Left ventricle myocardium superior (tissue), 1 donor: Measurements from ENCODE around the gene CFAP70. TPM values are rescaled to one million over a fixed set of nuclear protein-coding genes. Genes with fewer than 3 reads are reported as not detected.

Experiments
- ATAC-seq: fragments of 200-7000 bp; cut with Tn5 transposase; one replicate; pipeline ENCODE4 v1.9.1; 2020; ENCODE audit warnings: mild to moderate bottlenecking, moderate library complexity
- DNase-seq: peaks from one replicate; pipeline ENCODE4 v3.0.0-alpha.2; 2020
- intact Hi-C: fragments of 100-400 bp; cut with micrococcal nuclease; formaldehyde crosslinking; loops from one replicate; pipeline ENCODE4 v1.11.0; 2022
- total RNA-seq: library from RNA; stranded (reverse); fragmentation: NEBNext Ultra II Directional; extraction: Animal tissue kit (Norgen Biotek cat#: 25700); gene quantifications from one replicate; pipeline ENCODE4 v1.2.1, GENCODE V29; 2021
- donor health status: DM: no; HTN: yes; CAD: no; lungs with severe emphysema.

CFAP70 gene
- total RNA-seq, 1 donor from 2014 or later = 1.7 TPM

DNA sequence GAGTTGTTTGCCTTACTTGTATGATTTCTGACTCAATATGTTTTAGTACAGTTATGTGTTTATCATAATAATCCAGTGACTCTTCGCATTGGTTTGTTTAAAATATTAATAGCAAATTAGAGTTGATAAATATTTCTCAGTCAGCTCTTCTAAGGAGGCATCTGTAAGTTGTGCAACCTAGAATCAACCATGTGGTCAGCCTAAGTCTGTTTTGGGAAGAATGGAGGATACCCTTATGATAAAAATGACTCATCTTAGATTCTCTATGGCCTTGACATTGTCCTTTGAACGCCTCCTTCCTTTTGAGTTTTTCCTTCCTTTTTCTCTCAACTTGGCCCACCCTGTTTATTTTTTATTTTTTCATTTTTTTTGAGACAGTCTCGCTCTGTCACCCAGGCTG, 130.4 kb downstream of the CFAP70 start:
- ATAC-seq = no peak
- DNase-seq = no peak
- intact Hi-C loops = no loop called here

DNA sequence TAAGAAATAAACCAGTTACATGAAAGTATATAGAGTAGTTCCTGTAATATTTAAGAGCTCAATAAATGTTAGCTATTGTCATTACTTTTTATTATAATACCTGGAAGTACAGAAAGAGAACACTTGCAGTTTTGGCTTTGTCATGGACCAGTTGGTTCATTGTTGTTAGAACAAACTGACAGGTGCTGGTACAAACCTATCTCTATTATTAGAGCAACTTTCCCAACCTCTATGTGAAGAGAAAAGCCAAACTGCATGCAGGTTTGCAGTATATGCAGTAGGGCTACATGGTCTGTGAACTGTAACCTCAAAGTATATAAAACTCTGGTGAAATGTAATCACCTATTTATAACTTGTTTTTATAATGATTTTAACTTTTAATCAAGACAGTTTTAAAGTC, 132.0 kb downstream of the CFAP70 start:
- ATAC-seq (no peak), DNase-seq (no peak)

DNA sequence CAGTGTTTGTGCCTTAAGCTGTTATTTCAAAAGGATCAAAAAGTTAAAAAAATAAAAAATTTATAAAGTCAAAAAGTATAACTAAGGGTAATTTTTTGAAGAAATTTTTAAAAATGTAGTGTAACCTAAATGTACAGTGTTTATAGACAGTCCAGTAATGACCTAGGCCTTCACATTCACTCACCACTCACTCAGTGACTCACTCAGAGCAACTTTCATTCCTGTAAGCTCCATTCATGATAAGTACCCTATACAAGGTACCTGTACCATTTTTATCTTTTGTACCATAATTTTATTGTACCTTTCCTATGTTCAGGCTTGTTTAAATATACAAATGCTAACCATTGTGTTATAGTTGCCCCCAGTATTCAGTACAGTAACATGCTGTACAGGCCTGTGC, 133.1 kb downstream of the CFAP70 start:
- intact Hi-C loops = no loop called here
- ATAC-seq (no peak), DNase-seq (no peak)

More for the DNA sequence above, 132.0 kb downstream of the CFAP70 start:
- intact Hi-C loops = no loop called here

DNA sequence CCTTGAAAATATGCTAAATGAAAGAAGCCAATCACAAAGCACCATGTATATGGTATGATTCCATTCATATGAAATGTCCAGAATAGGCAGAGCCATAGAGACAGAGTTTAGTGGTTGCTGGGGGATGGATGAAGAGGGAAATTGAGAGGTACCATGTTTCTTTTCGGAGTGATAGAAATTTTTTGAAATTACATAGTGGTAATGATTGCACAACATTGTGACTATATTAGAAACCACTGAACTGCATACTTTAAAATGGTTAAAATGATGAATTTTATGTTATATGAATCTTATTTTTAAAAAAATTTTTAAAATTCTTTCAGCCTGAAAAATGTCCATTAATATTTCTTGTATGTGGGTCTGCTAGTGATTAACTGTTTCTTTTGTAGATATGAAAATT, 137.7 kb downstream of the CFAP70 start:
- ATAC-seq = no peak
- no peak for DNase-seq
- intact Hi-C loops = no loop called here

DNA sequence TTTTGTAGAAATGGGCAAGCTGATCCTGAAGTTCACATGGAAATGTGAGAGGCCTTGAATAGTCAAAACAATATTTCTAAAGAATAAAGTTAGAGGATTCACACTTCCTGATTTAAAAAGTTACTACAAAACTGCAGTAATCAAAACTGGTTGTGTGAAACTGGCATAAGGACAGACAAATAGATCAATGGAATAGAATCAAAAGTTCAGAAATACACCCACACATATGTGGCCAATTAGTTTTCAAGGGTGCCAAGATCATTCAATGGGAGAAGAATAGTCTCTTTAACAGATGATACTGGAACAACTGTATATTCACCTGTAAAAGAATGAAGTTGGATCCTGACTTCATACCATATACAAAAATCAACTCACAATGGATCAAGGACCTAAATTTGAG, 139.3 kb downstream of the CFAP70 start:
- intact Hi-C loops = no loop called here
- no peak for ATAC-seq

DNA sequence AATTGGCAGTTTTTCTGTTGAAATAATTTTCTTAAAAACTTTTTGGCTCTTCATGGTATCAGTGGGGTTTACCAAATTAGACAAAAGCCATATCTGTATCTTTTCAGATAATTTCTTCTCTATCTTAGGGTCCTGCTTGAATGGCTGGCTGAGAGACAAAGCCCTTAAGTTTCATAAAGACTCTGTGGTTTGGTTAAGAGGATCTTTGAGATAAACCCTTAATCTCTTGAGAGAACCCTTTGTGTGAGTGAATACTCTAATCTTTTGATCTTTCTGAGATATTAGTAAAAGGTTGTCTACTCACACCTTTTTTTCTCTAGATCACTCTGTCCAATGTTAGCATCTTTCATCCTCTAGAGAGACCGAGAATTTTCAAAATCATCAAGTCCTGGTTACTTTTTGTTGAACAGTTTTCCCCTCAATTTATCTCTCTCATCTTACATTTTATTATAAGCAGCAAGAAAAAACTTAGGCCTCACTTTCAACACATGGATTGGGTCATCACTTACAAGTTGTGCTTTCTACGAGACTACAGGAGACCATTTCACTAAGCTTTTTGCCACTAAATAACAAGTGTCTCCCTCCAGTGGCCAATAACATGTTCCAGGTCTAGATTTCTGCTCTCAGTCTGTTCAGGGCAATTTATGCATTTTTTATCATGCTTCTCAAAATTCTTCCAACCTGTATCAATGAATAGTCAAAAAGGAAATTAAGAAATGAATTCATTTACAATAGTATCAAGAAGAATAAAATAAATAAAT, 140.1 kb downstream of the CFAP70 start:
- intact Hi-C loops = no loop called here
- no peak for ATAC-seq
- no peak for DNase-seq

More for the DNA sequence above, 139.3 kb downstream of the CFAP70 start:
- no peak for DNase-seq

DNA sequence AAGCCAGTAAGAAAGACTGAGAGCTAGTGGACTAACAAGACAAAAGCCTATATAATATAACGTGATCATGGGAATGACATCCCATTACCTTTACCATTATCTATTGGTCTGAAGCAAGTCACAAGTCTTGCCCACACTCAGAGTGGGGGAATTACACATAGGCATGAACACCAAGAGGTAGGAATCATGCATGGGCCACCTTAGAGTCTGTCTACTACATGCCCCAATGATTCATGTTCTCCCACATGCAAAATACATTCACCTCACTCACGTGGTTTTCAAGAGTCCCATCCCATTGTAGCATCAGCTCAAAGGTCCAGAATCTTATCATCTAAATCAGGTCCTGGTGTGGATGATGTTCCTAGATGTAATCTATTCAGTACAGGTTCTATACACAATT, 141.0 kb downstream of the CFAP70 start:
- ATAC-seq = no peak
- DNase-seq = no peak
- intact Hi-C loops = no loop called here

DNA sequence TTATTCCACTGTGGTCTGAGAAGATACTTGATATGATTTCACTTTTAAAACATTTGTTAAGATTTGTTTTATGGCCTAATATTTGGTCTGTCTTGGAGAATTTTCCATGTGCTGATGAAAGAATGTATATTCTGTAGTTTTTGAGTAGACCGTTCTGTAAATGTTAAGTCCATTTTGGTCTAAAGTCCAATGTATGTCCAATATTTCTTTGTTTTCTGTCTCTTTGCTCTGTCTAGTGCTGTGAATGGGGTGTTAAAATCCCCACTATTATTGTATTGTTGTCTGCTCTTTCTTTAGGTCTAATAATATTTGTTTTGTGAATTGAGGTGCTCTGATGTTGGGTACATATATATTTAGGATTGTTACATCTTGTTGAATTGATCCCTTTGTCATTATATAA, 142.9 kb downstream of the CFAP70 start:
- ATAC-seq = no peak
- intact Hi-C loops = no loop called here

DNA sequence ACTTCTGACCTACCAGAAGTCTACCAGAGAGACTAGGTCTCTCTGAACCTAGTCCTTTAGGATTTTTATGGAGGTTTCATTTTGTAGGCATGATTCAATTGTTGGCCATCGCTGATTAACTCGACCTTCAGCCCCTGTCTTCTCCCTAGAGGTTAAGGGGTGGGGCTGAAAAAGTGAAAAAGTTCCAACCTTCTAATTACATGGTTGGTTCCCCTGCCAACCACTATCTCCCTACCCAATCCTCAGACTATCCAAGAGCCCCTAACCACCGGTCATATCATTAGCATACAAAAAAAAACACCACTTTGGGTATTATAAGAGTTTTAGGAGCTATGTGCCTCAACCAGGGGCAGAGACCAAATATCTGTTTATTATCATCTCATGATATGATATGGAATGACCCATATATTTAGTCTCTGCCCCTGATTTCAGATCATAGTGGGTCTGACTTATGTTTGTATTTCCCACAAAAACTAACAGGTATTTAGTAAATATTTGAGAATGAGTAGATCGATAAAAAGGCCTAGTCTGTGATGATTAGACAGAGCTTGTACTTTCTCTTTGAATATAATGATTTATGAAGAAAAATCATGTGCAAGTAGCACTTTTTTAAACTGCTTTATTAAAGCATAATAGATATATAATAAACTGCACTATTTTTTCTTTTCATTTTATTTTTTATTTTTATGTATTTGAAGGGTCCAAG, 147.4 kb downstream of the CFAP70 start:
- DNase-seq (no peak), ATAC-seq (no peak)
- intact Hi-C loops = no loop called here

More for the DNA sequence above, 142.9 kb downstream of the CFAP70 start:
- no peak for DNase-seq

DNA sequence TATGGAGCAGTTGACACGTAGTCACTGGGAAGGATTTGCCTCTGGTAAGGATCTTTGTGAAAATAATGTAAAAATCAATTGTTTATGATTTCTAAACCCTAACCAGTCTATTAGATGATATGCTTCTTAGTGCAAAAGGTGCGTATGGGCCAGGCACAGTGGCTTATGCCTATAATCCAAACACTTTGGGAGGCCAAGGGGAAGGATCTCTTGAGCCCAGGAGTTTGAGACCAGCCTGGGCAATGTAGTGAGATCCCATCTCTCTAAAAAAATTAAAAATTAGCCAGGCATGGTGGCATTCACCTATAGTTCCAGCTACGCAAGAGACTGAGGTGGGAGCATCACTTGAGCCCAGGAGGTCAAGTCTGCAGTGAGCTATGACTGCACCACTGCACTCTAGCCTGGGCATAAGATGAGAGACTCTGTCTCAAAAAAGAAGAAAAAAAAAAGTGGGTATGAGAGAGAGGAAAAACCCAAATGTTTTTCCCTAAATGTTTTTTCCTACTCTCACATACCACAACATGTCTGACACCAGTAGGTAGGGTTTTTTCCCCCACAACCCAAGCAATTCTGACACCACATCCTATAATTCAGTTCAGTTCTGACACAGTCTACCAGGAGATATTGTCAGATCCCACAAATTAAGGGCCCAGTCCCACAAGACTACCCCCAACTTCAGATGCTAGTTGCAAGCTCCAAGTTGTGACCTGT, 148.1 kb downstream of the CFAP70 start:
- ATAC-seq (no peak), DNase-seq (no peak)
- intact Hi-C loops = no loop called here

DNA sequence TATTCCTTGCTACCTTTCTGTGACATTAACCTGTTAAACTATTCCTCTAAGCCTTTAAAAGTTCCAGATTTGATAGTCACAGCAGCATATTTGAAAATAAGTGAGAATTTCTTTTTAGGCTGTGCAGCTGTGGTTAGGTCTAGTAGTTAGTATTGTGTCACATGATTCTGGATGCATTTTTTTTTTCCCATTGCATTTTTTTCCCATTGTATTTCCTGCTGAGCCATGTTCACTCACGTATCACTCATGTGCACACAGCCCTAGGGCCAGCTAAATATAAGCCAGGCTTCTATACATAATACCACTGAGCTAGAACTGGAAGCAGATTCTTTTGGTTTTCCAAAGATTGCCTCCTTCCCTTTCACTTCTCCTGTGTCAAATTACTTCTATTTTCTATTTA, 149.0 kb downstream of the CFAP70 start:
- DNase-seq (no peak), ATAC-seq (peak; percentile 35)
- intact Hi-C loops = no loop called here

DNA sequence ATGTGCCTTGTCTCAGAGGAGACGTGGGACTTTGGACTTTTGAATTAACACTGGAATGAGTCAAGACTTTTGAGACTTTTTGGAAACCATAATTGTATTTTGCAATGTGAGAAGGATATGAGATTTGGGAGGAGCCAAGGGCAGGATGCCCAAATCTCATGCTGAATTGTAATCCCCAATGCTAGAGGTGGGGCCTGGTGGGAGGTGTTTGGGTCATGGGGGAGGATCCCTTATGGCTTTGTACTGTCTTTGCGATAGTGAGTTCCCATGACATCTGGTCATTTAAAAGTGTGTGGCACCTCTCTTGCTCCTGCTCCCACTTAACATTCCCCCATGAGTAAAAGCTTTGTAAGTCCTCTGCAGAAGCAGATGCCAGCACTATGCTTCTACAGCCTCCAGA, 150.8 kb downstream of the CFAP70 start:
- peak; percentile 71 for ATAC-seq
- intact Hi-C loops = no loop called here
- peak; percentile 36 for DNase-seq

DNA sequence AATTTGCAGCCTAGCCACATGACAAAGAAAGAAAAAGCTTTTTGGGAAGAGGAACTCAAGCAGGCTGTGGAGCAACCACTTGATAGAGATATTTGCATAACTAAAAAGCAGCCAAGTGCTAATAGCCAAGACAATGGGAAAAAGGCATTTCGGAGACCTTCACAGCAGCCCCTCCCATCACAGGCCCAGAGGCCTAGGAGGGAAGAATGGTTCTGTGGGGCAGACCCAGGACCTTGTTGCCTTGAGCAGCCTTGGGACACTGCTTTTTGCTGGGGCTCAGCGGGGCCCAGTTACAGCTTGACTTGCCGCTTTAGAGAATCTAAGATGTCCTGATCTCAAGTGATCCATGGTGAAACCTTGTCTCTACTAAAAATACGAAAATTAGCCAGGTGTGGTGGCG, 152.3 kb downstream of the CFAP70 start:
- ATAC-seq (no peak), DNase-seq (no peak)
- intact Hi-C loops = no loop called here

DNA sequence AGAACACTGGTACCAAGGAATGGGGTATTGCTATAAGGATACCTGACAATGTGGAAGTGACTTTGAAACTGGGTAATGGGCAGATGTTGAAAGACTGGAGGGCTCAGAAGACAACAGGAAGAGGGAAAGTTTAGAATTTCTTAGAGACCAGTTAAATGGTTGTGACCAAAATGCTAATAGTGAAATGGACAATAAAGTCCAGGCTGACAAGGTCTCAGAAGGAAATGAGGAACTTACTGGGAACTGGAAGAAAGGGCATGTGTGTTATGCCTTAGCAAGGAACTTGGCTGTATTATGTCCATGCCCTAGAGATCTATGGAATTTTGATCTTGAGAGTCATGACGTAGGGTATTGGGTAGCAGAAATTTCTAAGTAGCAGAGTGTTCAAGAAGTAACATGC, 152.8 kb downstream of the CFAP70 start:
- no peak for DNase-seq
- ATAC-seq = no peak
- intact Hi-C loops = no loop called here

DNA sequence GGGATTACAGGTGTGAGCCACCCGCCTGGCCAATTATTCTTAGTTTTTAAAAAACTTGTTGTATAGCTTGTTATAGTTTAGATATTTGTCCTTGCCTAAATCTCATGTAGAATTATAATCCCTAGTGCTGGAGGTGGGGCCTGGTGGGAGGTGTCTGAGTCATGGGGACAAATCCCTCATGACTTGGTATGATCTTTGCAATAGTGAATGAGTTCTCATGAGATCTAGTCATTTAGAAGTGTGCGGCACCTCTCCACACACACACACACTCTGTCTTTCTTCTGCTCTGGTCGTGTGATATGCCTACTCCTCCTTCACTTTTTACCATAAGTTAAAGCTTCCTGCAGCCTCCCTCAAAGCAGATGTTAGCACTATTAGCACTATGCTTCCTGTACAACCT, 153.6 kb downstream of the CFAP70 start:
- ATAC-seq (no peak), DNase-seq (no peak)
- intact Hi-C loops = no loop called here

Other genes with a start within 250 kb of the CFAP70 start
- gene NUDT13, start 248.4 kb downstream of the CFAP70 start, total RNA-seq = 4.5 TPM
- 17.8 TPM for gene ECD, start 190.9 kb downstream of the CFAP70 start, total RNA-seq
- gene FAM149B1, start 190.7 kb downstream of the CFAP70 start, total RNA-seq = 13.8 TPM
- 9.6 TPM for gene DNAJC9, start 111.6 kb downstream of the CFAP70 start, total RNA-seq
- 109 TPM for gene MRPS16, start 106.2 kb downstream of the CFAP70 start, total RNA-seq
- gene ANXA7, start 55.2 kb upstream of the CFAP70 start, total RNA-seq = 116 TPM
- gene MSS51, start 74.7 kb upstream of the CFAP70 start, total RNA-seq = 2.9 TPM
- gene PPP3CB, start 137.2 kb upstream of the CFAP70 start, total RNA-seq = 67.7 TPM
- 22.4 TPM for gene USP54, start 232.5 kb upstream of the CFAP70 start, total RNA-seq